HL-60 (cell line): ENCODE results near the gene GLYATL3.

ENCODE experiments used
- DNase-seq, 2 experiments: peaks; one replicate each; pipeline ENCODE4 v3.0.0-alpha.2; 2010 to 2020; ENCODE audit warnings: low read depth in 1 of 2, low spot score in 1 of 2
- H3K27ac ChIP-seq: fragments of 250-450 bp; sonication (Bioruptor Pico); replicated peaks from 2 replicates; pipeline ENCODE4 v1.5.1; 2020; ENCODE audit warnings: mild to moderate bottlenecking, moderate library complexity
- H3K27me3 ChIP-seq: fragments of 250-450 bp; sonication (Bioruptor Pico); 2 replicates; pipeline ENCODE4 v1.5.1; 2021; ENCODE audit warnings: mild to moderate bottlenecking, moderate library complexity; ENCODE audit not compliant: insufficient read depth, poor library complexity, severe bottlenecking
- H3K4me3 ChIP-seq: replicated peaks from 2 replicates; pipeline ENCODE4 v1.5.1; 2011; ENCODE audit warnings: mild to moderate bottlenecking, control low read depth, low read length; ENCODE audit not compliant: insufficient read depth
- CTCF ChIP-seq: IDR thresholded peaks from one replicate; pipeline ENCODE4 v1.5.1; 2011; ENCODE audit warnings: low read length, control low read depth, inconsistent platforms; ENCODE audit not compliant: insufficient read depth
- GABPA ChIP-seq: IDR thresholded peaks from 2 replicates; pipeline ENCODE4 v1.6.1; 2012; ENCODE audit warnings: low read depth
- POLR2AphosphoS5 ChIP-seq: IDR thresholded peaks from 2 replicates; pipeline ENCODE4 v1.6.1; 2012; ENCODE audit warnings: low read depth
- REST ChIP-seq: IDR thresholded peaks from 2 replicates; pipeline ENCODE4 v1.6.1; 2012; ENCODE audit warnings: low read depth; ENCODE audit not compliant: insufficient replicate concordance
- SPI1 ChIP-seq: IDR thresholded peaks from 2 replicates; pipeline ENCODE4 v1.6.1; 2012; ENCODE audit warnings: low read depth, mild to moderate bottlenecking, borderline replicate concordance
- long read RNA-seq: library from polyadenylated mRNA; unstranded; transcript quantifications from one replicate; pipeline ENCODE4 v2.0.0, GENCODE V29; 2020

Gene GLYATL3
- long read RNA-seq = 0 reads

- Histone ChIP-seq H3K4me3 (no peak within 1 kb of the TSS), H3K27ac (no peak within 1 kb of the TSS), H3K27me3 (no peaks in the 10 kb centered on the region)
- TF ChIP-seq POLR2AphosphoS5 (no peak), REST (no peak), SPI1 (no peak), CTCF (no peak), GABPA (no peak)
- no peak for DNase-seq
Measured at GRCh38 chr6:49499623-49500022, at the start of gene GLYATL3. TSS of gene GLYATL3 (plus strand) at chr6:49499923. CDS start at chr6:49511991, 12,068 bp downstream.

GRCh38 chr6:49453221-49453620, 46.5 kb upstream of the GLYATL3 start:
- no peak overlapping the region for H3K27ac ChIP-seq
- no peaks in the 10 kb centered on the region for H3K27me3 ChIP-seq
- no peak for TF ChIP-seq POLR2AphosphoS5
- no peak for TF ChIP-seq REST
- TF ChIP-seq SPI1 = no peak
- no peak for TF ChIP-seq CTCF
- no peak for TF ChIP-seq GABPA
- H3K4me3 ChIP-seq = no peak overlapping the region
- no peak for DNase-seq

GRCh38 chr6:49454787-49455709, 44.7 kb upstream of the GLYATL3 start:
- Histone ChIP-seq H3K4me3 (no peak overlapping the region), H3K27ac (no peak overlapping the region), H3K27me3 (no peaks in the 10 kb centered on the region)
- TF ChIP-seq GABPA (no peak), REST (no peak), CTCF (no peak)
- DNase-seq = no peak
